Measurements from ENCODE around the gene KDF1.

DNA sequence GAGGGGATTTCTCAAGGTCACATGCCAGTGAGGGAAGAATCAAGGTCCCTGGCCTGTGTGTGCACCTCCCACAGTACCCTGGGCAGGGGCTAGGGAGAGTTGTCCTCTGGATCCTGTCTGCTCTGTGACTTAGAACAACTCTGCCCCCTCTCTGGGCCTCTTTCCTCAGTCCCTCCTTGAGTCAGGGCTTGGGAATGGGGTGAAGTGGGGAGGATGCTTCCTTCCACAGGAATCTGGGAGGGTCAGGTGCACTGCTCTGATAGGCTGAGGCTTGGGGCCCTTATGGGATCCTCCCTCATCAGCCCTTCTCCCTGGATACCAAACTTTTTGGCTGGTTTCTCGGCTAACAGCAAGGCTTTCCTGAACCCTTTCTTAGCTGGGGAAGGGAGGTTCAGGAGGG, 35.8 kb upstream of the KDF1 start:
- TF ChIP-seq, protein P1, sequence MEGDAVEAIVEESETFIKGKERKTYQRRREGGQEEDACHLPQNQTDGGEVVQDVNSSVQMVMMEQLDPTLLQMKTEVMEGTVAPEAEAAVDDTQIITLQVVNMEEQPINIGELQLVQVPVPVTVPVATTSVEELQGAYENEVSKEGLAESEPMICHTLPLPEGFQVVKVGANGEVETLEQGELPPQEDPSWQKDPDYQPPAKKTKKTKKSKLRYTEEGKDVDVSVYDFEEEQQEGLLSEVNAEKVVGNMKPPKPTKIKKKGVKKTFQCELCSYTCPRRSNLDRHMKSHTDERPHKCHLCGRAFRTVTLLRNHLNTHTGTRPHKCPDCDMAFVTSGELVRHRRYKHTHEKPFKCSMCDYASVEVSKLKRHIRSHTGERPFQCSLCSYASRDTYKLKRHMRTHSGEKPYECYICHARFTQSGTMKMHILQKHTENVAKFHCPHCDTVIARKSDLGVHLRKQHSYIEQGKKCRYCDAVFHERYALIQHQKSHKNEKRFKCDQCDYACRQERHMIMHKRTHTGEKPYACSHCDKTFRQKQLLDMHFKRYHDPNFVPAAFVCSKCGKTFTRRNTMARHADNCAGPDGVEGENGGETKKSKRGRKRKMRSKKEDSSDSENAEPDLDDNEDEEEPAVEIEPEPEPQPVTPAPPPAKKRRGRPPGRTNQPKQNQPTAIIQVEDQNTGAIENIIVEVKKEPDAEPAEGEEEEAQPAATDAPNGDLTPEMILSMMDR (conservative IDR thresholded peaks at IDR 0.05 in 1 of 2, IDR thresholded peaks at IDR 0.05 in 1 of 2; ENCODE audit: low read depth in 1 of 2, low read length in 2 of 2) = no peak
- TF ChIP-seq EZH2 (IDR thresholded peaks at IDR 0.05; ENCODE audit: low read length, missing control alignments) = no peak

Data from fibroblast of lung (primary cell).